B cell (primary cell): ENCODE measurements around the gene B3GNT9.

Experiments used
- EZH2 ChIP-seq: IDR thresholded peaks from 2 replicates; pipeline ENCODE4 v1.6.1; 2012; ENCODE audit warnings: borderline replicate concordance, low read depth, mild to moderate bottlenecking, moderate library complexity, low read length; ENCODE audit not compliant: insufficient read depth, poor library complexity, severe bottlenecking
- TF ChIP-seq, protein P1 (sequence below): fragments of 200-600 bp; IDR thresholded peaks from one replicate; pipeline ENCODE4 v1.8.0; 2022; ENCODE audit warnings: antibody characterized with exemption, mild to moderate bottlenecking

DNA sequence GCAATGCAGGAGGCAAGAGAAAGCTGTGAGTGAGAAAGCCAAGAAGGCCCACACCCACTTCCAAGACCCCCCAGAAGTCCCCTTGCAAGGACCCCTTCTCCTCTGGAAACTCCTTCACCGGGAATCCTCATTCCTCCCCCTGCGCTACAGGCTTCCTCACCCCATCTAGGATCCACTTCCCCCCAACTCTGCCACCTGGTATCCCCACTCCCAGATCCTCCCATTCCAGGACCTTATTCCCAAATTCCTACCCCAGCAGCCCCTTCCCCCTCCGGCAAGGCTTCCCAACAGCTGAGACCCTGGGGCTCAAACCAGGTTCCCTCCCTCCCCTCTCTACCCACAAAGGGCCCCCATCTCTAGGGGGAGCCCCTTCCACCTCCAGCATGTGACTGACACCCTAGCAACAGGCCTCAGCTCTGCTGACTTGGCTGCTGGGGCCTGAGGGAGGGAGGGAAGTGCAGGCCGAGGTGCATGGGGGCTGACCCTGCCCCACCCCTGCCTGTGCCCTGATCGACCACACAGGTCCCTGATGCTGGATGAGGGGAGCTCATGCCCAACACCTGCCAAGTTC, 15.9 kb upstream of the B3GNT9 start:
- TF ChIP-seq, protein P1, sequence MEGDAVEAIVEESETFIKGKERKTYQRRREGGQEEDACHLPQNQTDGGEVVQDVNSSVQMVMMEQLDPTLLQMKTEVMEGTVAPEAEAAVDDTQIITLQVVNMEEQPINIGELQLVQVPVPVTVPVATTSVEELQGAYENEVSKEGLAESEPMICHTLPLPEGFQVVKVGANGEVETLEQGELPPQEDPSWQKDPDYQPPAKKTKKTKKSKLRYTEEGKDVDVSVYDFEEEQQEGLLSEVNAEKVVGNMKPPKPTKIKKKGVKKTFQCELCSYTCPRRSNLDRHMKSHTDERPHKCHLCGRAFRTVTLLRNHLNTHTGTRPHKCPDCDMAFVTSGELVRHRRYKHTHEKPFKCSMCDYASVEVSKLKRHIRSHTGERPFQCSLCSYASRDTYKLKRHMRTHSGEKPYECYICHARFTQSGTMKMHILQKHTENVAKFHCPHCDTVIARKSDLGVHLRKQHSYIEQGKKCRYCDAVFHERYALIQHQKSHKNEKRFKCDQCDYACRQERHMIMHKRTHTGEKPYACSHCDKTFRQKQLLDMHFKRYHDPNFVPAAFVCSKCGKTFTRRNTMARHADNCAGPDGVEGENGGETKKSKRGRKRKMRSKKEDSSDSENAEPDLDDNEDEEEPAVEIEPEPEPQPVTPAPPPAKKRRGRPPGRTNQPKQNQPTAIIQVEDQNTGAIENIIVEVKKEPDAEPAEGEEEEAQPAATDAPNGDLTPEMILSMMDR, result no peak
- TF ChIP-seq EZH2, result no peak
